Activated naive CD4-positive, alpha-beta T cell treated with anti-CD3 and anti-CD28 coated beads, Interleukin-2, amount 50 U/mL, for 24 hours (primary cell): ENCODE measurements around the gene DRP2.

Experiments used
- H3K27ac Mint-ChIP-seq: one replicate; pipeline ENCODE4 v1.8.0; 2021; ENCODE audit warnings: mild to moderate bottlenecking, mixed read lengths
- H3K27me3 Mint-ChIP-seq: one replicate; pipeline ENCODE4 v1.8.0; 2021; ENCODE audit warnings: mixed read lengths
- H3K36me3 Mint-ChIP-seq: one replicate; pipeline ENCODE4 v1.8.0; 2021; ENCODE audit warnings: mixed read lengths
- H3K4me1 Mint-ChIP-seq: one replicate; pipeline ENCODE4 v1.8.0; 2021; ENCODE audit warnings: mixed read lengths
- H3K4me3 Mint-ChIP-seq: one replicate; pipeline ENCODE4 v1.8.0; 2021; ENCODE audit warnings: mild to moderate bottlenecking, mixed read lengths
- H3K9me3 Mint-ChIP-seq: one replicate; pipeline ENCODE4 v1.8.0; 2021; ENCODE audit warnings: mixed read lengths

The DRP2 gene

DNA sequence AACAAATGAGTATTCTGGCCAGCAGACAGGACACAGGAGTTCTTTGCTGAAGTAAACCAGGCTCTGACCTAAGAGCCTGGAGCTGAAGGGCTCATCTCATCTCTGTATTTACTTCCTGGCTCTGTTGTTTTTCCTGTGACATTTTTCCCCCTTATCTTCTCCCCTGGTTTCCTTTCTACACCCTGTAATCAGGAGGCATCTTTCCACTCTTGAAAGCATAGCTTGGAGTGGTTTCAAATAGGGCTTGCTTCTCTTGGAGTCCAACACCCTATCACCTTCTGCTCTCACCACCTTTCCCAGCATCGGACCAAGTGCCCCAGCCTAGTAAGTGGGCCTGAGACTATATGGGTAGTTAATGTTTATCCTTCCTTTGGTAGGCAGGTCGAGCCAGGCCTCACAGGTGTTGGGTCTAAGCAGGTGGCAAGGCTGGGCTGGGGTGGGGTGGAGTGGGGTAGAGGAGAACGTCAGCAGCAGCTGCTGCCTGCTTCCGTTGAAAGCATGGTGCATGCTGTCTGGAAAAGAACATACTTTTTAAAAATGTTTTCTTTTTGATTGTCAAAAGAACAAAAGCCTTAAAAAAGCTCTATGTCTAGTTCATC lies 1.2 kb downstream of the DRP2 start:
- peaks cover 6% of the 10 kb centered on the region for H3K4me1 Mint-ChIP-seq
- H3K27me3 Mint-ChIP-seq = no peaks in the 10 kb centered on the region
- no peaks in the 10 kb centered on the region for H3K9me3 Mint-ChIP-seq
- peak overlapping the region; percentile 81 for H3K27ac Mint-ChIP-seq
- no peak overlapping the region for H3K4me3 Mint-ChIP-seq
- no peaks in the 10 kb centered on the region for H3K36me3 Mint-ChIP-seq

DNA sequence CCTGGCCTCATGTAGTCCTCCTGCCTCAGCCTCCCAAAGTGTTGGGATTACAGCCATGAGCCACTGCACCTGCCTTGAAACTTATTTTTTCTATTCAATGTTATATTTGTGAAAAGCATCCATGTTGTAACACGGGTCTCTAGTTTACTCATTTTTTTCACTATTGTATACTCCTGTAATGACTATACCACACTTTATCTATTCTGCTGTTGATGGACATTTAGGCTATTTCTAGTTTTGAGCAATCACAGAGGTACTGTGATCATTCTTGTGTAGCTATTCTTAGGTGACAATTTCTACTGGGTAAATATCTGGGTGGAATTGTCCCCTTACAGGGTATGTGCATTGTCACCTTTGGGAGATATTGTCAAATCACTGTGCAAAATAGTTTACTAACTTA lies 3.6 kb downstream of the DRP2 start:
- H3K27me3 Mint-ChIP-seq = no peaks in the 10 kb centered on the region
- peaks cover 6% of the 10 kb centered on the region for H3K4me1 Mint-ChIP-seq
- H3K9me3 Mint-ChIP-seq = no peaks in the 10 kb centered on the region
- no peak overlapping the region for H3K27ac Mint-ChIP-seq
- H3K36me3 Mint-ChIP-seq = no peaks in the 10 kb centered on the region
- H3K4me3 Mint-ChIP-seq = no peak overlapping the region

DNA sequence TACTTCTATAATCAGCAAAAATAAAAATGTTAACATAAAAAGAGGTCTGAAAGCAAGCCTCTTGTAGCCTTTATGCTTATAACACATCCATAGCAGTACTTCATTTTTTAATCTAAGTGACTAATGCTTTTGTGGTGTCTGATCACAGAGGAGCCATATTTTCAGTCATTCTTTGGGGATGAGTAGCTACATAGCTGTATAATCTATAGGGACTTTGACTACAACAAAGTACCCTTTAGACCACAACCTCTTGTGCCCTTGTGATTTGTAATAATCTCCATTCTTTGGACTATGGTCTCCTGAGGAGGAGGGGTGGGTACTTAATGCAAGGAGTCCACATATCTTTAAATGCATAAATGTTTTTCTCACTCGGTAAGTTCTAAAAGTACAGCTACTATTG lies 9.6 kb downstream of the DRP2 start:
- Mint-ChIP-seq H3K27me3 (no peaks in the 10 kb centered on the region), H3K27ac (no peak overlapping the region), H3K4me1 (no peaks in the 10 kb centered on the region), H3K36me3 (no peaks in the 10 kb centered on the region), H3K9me3 (no peaks in the 10 kb centered on the region), H3K4me3 (no peak overlapping the region)

DNA sequence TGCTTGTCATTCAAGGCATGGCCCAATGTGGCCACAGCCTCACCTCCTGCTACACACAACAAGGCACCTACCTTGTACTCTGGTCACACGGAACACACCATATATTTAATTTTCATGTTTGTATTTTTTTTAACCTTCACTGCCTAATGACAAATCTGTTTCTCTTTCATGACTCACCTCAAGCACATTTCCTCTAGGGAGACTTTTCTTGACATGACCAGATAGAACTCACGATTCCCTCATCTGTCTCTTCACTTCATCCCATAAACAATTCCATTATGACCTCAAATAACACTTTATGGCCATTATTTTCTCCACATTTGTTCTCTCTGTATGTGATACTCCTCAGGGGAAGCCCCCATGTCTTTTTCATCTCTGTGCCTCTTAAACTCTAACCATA lies 11.1 kb downstream of the DRP2 start:
- no peaks in the 10 kb centered on the region for H3K9me3 Mint-ChIP-seq
- H3K27me3 Mint-ChIP-seq = no peaks in the 10 kb centered on the region

DNA sequence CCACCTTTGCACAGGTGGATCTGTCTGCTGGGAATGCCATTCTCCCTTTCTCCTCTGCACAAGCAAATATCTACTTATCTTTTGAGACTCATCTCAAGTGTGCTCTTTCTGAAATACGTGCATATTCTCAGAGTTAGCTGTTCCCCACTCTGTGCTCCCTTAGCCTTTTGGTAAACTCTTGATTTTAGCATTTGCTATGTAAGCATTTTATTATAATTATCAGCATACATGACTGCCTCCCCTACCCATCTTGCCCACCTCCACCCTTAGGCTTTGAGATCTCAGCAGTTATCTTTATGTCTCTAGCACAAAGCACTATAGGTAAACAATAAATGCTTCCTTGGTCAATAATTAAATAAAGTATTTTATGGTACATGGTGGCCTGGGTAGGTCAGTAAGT lies 11.5 kb downstream of the DRP2 start:
- Mint-ChIP-seq H3K27ac (no peak overlapping the region), H3K9me3 (no peaks in the 10 kb centered on the region), H3K36me3 (no peaks in the 10 kb centered on the region), H3K4me1 (no peaks in the 10 kb centered on the region), H3K4me3 (no peak overlapping the region), H3K27me3 (no peaks in the 10 kb centered on the region)

More for the DNA sequence above, 11.1 kb downstream of the DRP2 start:
- Mint-ChIP-seq H3K4me1 (no peaks in the 10 kb centered on the region), H3K36me3 (no peaks in the 10 kb centered on the region), H3K27ac (no peak overlapping the region), H3K4me3 (no peak overlapping the region)

DNA sequence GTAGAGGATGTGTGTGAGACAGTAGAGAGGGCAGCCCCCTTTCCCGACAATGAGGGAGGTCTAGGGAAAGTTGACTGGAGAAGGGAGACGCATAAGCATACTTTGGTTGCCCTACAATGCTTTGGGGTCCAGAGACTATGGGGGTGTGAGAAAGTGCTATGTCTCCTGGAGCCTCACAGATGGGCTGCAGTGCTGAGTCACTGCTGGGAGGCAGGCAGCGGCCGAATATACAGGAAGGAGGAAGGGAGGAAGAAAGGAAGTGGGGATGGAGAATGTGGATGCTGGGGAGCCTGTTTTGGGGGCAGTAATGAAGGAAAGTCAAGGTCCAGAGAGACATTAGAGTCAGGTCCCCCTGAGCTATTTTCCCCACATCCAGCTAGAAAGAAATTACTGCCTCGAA lies 12.7 kb downstream of the DRP2 start:
- Mint-ChIP-seq H3K27ac (no peak overlapping the region), H3K4me1 (no peaks in the 10 kb centered on the region), H3K4me3 (no peak overlapping the region), H3K27me3 (no peaks in the 10 kb centered on the region), H3K9me3 (no peaks in the 10 kb centered on the region), H3K36me3 (no peaks in the 10 kb centered on the region)

DNA sequence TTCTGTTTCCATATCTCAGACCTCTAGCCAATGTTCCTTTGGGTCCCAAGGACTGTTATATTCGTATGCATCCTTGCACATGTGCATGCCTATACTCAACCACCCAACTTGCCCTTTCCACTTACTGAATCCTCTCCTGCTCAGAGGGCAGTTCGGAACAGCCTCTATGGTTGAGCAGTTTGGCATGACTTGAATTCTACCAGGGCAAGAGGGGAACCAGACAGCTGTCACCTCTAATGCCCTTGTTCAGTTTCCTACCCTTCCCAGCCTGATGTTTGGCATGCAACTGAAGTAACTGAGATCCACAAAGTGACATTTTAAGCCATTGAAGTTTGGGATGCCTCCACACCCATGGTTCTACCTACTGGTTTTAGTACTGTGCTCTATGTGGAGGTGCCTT lies 17.5 kb downstream of the DRP2 start:
- Mint-ChIP-seq H3K36me3 (no peaks in the 10 kb centered on the region), H3K4me1 (no peaks in the 10 kb centered on the region), H3K4me3 (no peak overlapping the region), H3K9me3 (no peaks in the 10 kb centered on the region), H3K27ac (no peak overlapping the region), H3K27me3 (no peaks in the 10 kb centered on the region)

DNA sequence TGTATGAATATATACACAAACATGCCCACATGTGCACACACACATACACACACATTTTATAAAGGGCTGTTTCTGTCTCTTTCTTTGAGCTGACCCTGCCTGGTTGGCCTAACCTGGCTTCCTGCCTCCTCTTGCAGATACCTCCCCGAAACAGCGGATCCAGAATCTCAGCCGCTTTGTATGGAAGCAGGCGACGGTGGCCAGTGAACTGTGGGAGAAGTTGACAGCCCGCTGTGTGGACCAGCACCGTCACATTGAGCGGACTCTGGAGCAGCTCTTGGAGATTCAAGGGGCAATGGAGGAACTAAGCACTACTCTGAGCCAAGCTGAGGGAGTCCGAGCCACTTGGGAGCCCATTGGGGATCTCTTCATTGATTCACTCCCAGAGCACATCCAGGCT lies 21.9 kb downstream of the DRP2 start:
- Mint-ChIP-seq H3K4me3 (no peak overlapping the region), H3K4me1 (no peaks in the 10 kb centered on the region), H3K9me3 (no peaks in the 10 kb centered on the region), H3K27me3 (no peaks in the 10 kb centered on the region), H3K27ac (no peak overlapping the region), H3K36me3 (no peaks in the 10 kb centered on the region)

DNA sequence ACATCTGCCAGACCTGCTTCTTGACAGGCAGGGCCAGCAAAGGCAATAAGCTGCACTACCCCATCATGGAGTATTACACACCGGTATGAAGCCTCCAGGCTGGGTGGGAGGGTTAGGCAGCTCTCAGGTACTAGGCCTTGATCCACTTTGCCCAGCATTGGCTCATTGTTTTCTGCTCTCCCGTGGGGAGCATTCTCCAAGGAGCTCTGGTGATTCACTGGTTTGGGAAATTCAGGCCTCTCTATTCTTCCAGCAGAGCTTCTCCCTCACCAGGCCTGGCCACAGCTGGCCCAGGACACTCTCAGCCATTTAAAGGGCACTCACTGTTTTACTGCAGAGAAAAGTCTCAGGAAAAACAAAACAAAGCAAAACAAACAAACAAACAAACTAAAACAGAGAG lies 33.0 kb downstream of the DRP2 start:
- Mint-ChIP-seq H3K4me3 (no peak overlapping the region), H3K27ac (no peak overlapping the region), H3K9me3 (no peaks in the 10 kb centered on the region), H3K36me3 (no peaks in the 10 kb centered on the region), H3K27me3 (no peaks in the 10 kb centered on the region), H3K4me1 (peaks cover 2% of the 10 kb centered on the region)

DNA sequence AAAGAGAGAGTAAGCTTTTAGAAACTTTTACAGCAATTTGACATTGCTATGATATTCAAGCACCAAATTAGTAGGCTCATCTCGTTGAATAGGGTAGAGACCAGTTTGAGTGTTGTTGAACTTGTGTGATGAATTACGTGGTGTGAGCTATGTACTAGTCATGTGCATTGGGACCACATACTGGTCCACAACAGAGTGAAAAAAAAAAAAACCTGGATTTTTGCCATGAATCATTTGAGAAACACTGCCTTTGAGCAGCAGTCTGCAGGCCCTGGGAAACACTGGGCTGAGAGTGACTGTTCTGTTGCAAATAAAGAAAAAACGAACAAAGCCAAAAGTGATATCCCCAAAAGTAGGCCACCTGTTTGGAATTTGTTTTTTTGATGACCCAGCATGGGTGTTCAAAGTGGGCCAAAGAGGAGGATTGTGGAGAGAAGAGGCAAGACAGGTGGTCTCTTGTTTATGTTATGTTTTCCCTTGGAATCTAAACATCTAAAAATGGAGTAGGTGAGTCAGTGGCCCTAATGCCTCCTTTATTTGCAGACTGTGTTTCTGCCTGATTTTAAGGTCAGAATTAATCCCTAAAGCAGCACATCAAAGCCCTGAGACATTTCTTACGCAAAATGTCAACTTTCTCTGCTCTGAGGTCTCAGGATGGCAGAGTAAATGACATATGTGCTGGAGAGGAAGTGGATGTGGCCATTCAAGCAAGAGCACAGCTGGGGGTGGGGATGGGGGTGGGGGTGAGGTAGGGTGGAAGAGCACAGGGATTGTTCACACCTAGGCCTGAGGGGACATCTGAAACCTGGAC lies 38.1 kb downstream of the DRP2 start:
- H3K27me3 Mint-ChIP-seq = no peaks in the 10 kb centered on the region
- no peaks in the 10 kb centered on the region for H3K9me3 Mint-ChIP-seq
- H3K4me3 Mint-ChIP-seq = no peak overlapping the region
- H3K27ac Mint-ChIP-seq = no peak overlapping the region
- peaks cover 5% of the 10 kb centered on the region for H3K4me1 Mint-ChIP-seq
- no peaks in the 10 kb centered on the region for H3K36me3 Mint-ChIP-seq

DNA sequence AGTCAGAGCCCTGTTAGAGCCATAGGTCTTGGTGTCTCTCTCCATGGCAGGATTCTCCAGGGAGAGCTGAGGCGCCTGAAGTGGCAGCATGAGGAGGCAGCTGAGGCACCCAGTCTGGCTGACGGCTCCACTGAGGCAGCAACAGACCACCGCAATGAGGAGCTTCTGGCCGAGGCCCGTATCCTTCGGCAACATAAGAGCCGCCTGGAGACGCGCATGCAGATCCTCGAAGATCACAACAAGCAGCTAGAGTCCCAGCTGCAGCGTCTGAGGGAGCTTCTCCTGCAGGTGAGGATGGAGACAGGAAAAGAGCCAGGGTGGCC lies 38.6 kb downstream of the DRP2 start:
- Mint-ChIP-seq H3K27me3 (no peaks in the 10 kb centered on the region), H3K4me1 (peaks cover 5% of the 10 kb centered on the region), H3K27ac (no peak overlapping the region), H3K36me3 (no peaks in the 10 kb centered on the region), H3K9me3 (no peaks in the 10 kb centered on the region), H3K4me3 (no peak overlapping the region)

DNA sequence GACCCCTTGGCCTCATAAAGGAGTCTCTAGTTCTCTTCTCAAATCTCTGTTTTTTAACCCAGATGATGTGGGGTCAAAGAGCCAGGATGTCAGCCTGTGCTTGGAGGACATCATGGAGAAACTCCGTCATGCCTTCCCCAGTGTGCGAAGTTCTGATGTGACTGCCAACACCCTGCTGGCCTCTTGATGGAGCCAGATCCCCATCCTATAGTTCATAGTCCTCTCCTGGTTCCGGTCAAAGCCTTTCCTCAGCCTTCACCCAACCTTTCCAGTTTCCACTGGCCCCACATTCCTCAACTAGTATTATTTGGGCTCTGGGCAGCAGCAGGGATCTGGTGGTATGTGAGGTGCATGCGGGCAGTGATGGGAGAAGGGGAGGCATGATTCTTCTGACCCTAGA lies 40.8 kb downstream of the DRP2 start:
- Mint-ChIP-seq H3K9me3 (no peaks in the 10 kb centered on the region), H3K4me1 (peaks cover 5% of the 10 kb centered on the region), H3K36me3 (no peaks in the 10 kb centered on the region), H3K4me3 (no peak overlapping the region), H3K27ac (no peak overlapping the region), H3K27me3 (no peaks in the 10 kb centered on the region)

DNA sequence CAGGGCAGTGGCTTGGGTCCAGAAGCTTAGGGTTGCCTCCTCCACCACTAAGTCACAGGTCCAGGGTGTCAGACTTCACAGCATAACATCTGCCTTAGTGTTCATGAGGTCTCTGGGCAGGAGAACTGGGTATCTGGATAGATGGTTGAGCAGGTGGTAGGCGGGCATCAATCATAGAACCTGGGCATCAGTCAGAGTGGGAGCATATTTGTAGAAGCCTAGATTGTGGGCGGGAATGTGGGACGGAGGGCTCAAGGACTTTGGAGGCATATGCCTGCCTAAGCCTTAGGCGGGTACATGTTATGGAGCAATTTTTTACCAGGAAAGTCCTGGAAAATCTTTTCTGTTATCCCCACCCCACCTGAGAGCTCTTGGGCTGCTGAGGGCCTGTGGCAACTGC lies 43.0 kb downstream of the DRP2 start:
- no peaks in the 10 kb centered on the region for H3K36me3 Mint-ChIP-seq
- no peak overlapping the region for H3K4me3 Mint-ChIP-seq
- H3K27ac Mint-ChIP-seq = no peak overlapping the region
- H3K4me1 Mint-ChIP-seq = peaks cover 3% of the 10 kb centered on the region
- H3K27me3 Mint-ChIP-seq = no peaks in the 10 kb centered on the region
- no peaks in the 10 kb centered on the region for H3K9me3 Mint-ChIP-seq

DNA sequence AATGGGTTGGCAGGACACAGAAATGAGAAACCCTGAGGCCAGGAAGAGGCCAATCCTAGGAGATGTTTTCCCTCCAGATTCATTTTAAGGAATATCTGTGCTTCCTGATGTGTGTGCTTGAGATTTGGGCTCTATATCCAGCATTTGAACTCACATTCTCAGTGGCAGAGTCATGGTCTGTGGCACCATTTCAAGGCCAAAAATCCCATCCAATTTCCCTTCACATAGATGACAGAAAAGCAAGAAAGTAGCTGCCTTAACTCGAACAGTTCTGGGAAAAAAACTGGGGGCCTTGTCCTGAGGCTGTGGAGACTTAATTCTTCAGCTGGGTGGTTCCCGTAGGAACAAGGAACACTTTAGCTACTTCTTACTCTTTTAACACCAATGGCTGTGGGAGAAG lies 44.2 kb downstream of the DRP2 start:
- no peaks in the 10 kb centered on the region for H3K27me3 Mint-ChIP-seq
- no peaks in the 10 kb centered on the region for H3K9me3 Mint-ChIP-seq
- H3K27ac Mint-ChIP-seq = no peak overlapping the region
- H3K36me3 Mint-ChIP-seq = no peaks in the 10 kb centered on the region
- H3K4me1 Mint-ChIP-seq = no peaks in the 10 kb centered on the region
- no peak overlapping the region for H3K4me3 Mint-ChIP-seq

DNA sequence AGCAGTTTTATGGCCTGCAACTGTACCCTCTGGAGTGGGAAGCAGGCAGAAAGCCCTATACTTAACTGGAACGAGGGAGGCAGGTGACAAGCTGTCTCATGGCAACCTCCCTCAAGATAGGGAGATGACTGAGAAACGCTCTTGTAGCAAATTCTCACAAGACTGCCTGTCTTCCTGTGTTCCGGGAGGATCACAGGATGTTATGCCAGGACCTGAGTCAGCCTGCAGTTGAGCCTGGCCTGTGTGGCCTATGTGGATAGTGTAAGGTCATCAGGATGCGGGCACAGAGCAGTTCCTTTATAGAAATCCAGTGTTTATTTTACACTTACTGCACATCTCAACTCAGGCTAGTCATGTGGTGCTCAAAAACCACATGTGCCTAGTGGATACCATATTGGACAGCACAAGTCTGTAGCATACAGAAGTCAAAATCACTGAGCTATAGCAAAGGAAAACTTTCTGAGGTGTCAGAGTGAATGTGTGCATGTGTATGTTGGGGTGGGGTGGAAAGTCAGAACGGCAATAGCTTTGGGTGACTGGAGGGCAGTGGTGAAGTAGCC lies 46.4 kb downstream of the DRP2 start:
- Mint-ChIP-seq H3K4me1 (no peaks in the 10 kb centered on the region), H3K27ac (no peak overlapping the region), H3K9me3 (no peaks in the 10 kb centered on the region), H3K4me3 (no peak overlapping the region), H3K27me3 (no peaks in the 10 kb centered on the region), H3K36me3 (no peaks in the 10 kb centered on the region)

DNA sequence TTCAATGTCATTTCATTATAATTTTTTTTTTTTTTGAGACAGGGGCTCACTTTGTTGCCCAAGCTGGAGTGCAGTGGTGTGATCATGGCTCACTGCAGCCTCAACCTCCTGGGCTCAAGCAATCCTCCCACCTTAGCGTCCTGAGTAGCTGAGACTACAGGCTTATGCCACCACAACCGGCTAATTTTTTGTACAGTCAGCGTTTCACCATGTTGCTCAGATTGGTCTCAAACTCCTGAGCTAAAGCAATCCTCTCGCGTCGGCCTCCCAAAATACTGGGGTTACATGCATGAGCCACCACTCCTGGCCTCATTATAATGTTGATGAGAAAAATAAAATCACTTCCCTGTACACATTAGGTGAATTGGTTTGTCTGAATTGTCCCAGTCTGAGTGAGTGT lies 54.6 kb downstream of the DRP2 start:
- H3K4me3 Mint-ChIP-seq = no peak overlapping the region

DNA sequence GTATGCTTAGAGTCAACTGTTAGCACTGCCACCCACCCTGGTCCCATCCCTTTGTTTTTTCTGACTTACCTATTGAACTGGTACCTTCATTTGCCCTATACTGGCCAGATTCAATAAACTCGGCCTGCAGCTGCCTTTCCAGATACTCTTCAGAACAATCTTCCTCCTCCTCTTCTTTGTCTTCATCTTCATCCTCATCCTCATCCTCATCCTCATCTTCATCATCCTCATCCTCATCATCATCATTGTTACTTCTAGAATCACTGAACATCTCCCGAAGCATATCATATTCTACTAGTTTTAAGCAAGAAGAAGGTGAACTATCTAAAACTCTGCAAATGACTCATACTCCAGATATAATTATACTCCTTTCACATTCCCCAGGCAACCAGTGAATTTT lies 56.7 kb downstream of the DRP2 start:
- Mint-ChIP-seq H3K36me3 (no peaks in the 10 kb centered on the region), H3K9me3 (no peaks in the 10 kb centered on the region), H3K4me1 (no peaks in the 10 kb centered on the region), H3K4me3 (no peak overlapping the region), H3K27me3 (no peaks in the 10 kb centered on the region), H3K27ac (no peak overlapping the region)

More for the DNA sequence above, 54.6 kb downstream of the DRP2 start:
- Mint-ChIP-seq H3K9me3 (no peaks in the 10 kb centered on the region), H3K4me1 (no peaks in the 10 kb centered on the region), H3K36me3 (no peaks in the 10 kb centered on the region), H3K27ac (no peak overlapping the region), H3K27me3 (no peaks in the 10 kb centered on the region)
